ENCODE data around the gene CNTN2. TPM values are rescaled to one million over a fixed set of nuclear protein-coding genes. Genes with fewer than 3 reads are reported as not detected.

Gene CNTN2
- polyA plus RNA-seq, 1 donor (not counting 4 experiments of a cell fraction or from before 2014, with no cell fraction given): not detected

- no peak overlapping the region for H3K9ac ChIP-seq (ENCODE audit: control insufficient read depth, extremely low read depth, insufficient read depth, low read length)
- dilution Hi-C loops (cut with MboI; ENCODE audit: extremely low pct_ligation_motif_present, low sequenced_read_pairs): no loop called here
- peaks cover 39% of the 10 kb centered on the region for H3K27me3 ChIP-seq (ENCODE audit: control insufficient read depth, extremely low read depth, insufficient read depth, low read length)
- no peak overlapping the region for H3K27ac ChIP-seq (ENCODE audit: control insufficient read depth, insufficient read depth, low read length)
- no peaks in the 10 kb centered on the region for H3K79me2 ChIP-seq (ENCODE audit: control insufficient read depth, insufficient read depth, low read length)
- no peaks in the 10 kb centered on the region for H3K36me3 ChIP-seq (ENCODE audit: control insufficient read depth in 2 of 2, extremely low read depth in 1 of 2, insufficient read depth in 2 of 2, low read length in 2 of 2)
- no peaks in the 10 kb centered on the region for H3K9me1 ChIP-seq (ENCODE audit: control insufficient read depth, extremely low read depth, insufficient read depth, low read length)
- no peak overlapping the region for H3K4me3 ChIP-seq (ENCODE audit: control insufficient read depth in 2 of 3, extremely low read depth in 1 of 3, insufficient read depth in 2 of 3, low read depth in 1 of 3, low read length in 3 of 3)
- H3K4me2 ChIP-seq (ENCODE audit: control insufficient read depth, extremely low read depth, insufficient read depth, low read depth, low read length): no peak overlapping the region
- no peak for FAIRE-seq
- DNase-seq (ENCODE audit: low read depth, low spot score): no peak
- H2AFZ ChIP-seq (ENCODE audit: control insufficient read depth, low read length): no peak overlapping the region
- no peaks in the 10 kb centered on the region for H3K4me1 ChIP-seq (ENCODE audit: control insufficient read depth, extremely low read depth, insufficient read depth, low read length)
- TF ChIP-seq CTCF (optimal IDR thresholded peaks at IDR 0.05 in 1 of 3, IDR thresholded peaks at IDR 0.05 in 1 of 3, conservative IDR thresholded peaks at IDR 0.05 in 1 of 3; ENCODE audit: extremely low read depth in 1 of 3, insufficient read depth in 2 of 3, low read length in 3 of 3) (no peak), EZH2 (IDR thresholded peaks at IDR 0.05; ENCODE audit: low read length) (no peak)
- no peaks in the 10 kb centered on the region for H4K20me1 ChIP-seq (ENCODE audit: control insufficient read depth, extremely low read depth, insufficient read depth, low read length)
- no peaks in the 10 kb centered on the region for H3K9me3 ChIP-seq (ENCODE audit: control insufficient read depth, low read depth, low read length)
These were observed 16.8 kb upstream of the CNTN2 start for GRCh38 chr1:205026181-205026580.

DNA sequence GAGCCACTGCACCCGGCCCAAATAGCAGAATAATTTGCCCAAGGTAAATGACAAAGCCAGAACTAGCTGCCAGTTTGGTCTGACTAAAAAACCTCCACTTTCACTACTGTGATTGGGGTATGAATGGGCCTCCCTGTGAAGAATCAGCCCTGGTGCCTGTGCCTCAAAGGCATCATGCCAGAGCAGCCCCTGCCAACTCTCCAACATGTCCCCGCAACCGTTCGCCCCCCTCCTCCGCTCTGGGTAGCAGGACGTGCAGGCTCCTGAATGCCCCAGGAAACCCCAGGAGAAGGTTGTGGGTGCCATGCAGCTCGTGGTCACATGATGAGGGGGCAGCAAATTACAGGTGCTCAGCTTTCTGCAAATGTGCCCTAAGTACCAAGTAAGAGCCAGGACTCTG, 14.6 kb upstream of the CNTN2 start:
- H3K79me2 ChIP-seq (ENCODE audit: control insufficient read depth, insufficient read depth, low read length): no peaks in the 10 kb centered on the region
- H3K4me3 ChIP-seq (ENCODE audit: control insufficient read depth in 2 of 3, extremely low read depth in 1 of 3, insufficient read depth in 2 of 3, low read depth in 1 of 3, low read length in 3 of 3): no peak overlapping the region
- H3K9ac ChIP-seq (ENCODE audit: control insufficient read depth, extremely low read depth, insufficient read depth, low read length): no peak overlapping the region
- H3K27me3 ChIP-seq (ENCODE audit: control insufficient read depth, extremely low read depth, insufficient read depth, low read length): peaks cover 36% of the 10 kb centered on the region
- no peaks in the 10 kb centered on the region for H3K36me3 ChIP-seq (ENCODE audit: control insufficient read depth in 2 of 2, extremely low read depth in 1 of 2, insufficient read depth in 2 of 2, low read length in 2 of 2)
- dilution Hi-C loops (cut with MboI; ENCODE audit: extremely low pct_ligation_motif_present, low sequenced_read_pairs): no loop called here
- no peaks in the 10 kb centered on the region for H3K9me1 ChIP-seq (ENCODE audit: control insufficient read depth, extremely low read depth, insufficient read depth, low read length)
- no peak overlapping the region for H3K4me2 ChIP-seq (ENCODE audit: control insufficient read depth, extremely low read depth, insufficient read depth, low read depth, low read length)
- FAIRE-seq: no peak
- no peaks in the 10 kb centered on the region for H4K20me1 ChIP-seq (ENCODE audit: control insufficient read depth, extremely low read depth, insufficient read depth, low read length)
- no peak overlapping the region for H2AFZ ChIP-seq (ENCODE audit: control insufficient read depth, low read length)
- H3K4me1 ChIP-seq (ENCODE audit: control insufficient read depth, extremely low read depth, insufficient read depth, low read length): no peaks in the 10 kb centered on the region
- DNase-seq (ENCODE audit: low read depth, low spot score): no peak
- no peak overlapping the region for H3K27ac ChIP-seq (ENCODE audit: control insufficient read depth, insufficient read depth, low read length)
- no peaks in the 10 kb centered on the region for H3K9me3 ChIP-seq (ENCODE audit: control insufficient read depth, low read depth, low read length)
- no peak for TF ChIP-seq EZH2 (IDR thresholded peaks at IDR 0.05; ENCODE audit: low read length)
- no peak for TF ChIP-seq CTCF (optimal IDR thresholded peaks at IDR 0.05 in 1 of 3, IDR thresholded peaks at IDR 0.05 in 1 of 3, conservative IDR thresholded peaks at IDR 0.05 in 1 of 3; ENCODE audit: extremely low read depth in 1 of 3, insufficient read depth in 2 of 3, low read length in 3 of 3)
